SK-N-SH (cell line): ENCODE results near the gene INPP5E.

ENCODE experiments used
- ELF1 ChIP-seq: IDR thresholded peaks from 2 replicates; pipeline ENCODE4 v1.4.0; 2012
- EP300 ChIP-seq, 2 experiments: IDR thresholded peaks; 2 replicates each; pipeline versions ENCODE4 v1.4.0 to v1.6.1; 2012; ENCODE audit warnings: borderline replicate concordance in 1 of 2, low read depth in 1 of 2, low read length in 1 of 2
- TF ChIP-seq, protein P1 (sequence below): fragments of 200-600 bp; sonication (generic); IDR thresholded peaks from 2 replicates; pipeline ENCODE4 v1.6.1; 2017; ENCODE audit warnings: antibody characterized with exemption, mild to moderate bottlenecking, moderate library complexity

DNA sequence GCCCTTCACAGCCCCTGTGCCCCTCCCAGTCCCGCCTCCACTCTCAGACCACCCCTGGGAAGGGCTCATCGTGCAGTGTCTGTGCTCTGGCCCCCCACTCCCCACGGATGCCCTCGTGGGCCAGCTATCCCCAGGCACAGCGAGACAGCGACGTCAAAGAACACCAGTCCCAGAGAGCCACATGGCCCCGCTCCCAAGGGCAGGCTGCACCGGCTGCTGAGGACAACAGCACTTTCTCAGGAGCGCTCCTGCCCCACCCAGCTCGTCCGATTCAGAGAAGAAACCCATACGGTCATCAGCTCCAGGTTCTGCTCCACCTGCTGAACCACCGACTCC is 34.9 kb downstream of the INPP5E start:
- TF ChIP-seq ELF1: no peak
- no peak for TF ChIP-seq EP300 (IDR thresholded peaks at IDR 0.05; ENCODE audit: borderline replicate concordance in 1 of 2, low read depth in 1 of 2, low read length in 1 of 2)
- TF ChIP-seq, protein P1, sequence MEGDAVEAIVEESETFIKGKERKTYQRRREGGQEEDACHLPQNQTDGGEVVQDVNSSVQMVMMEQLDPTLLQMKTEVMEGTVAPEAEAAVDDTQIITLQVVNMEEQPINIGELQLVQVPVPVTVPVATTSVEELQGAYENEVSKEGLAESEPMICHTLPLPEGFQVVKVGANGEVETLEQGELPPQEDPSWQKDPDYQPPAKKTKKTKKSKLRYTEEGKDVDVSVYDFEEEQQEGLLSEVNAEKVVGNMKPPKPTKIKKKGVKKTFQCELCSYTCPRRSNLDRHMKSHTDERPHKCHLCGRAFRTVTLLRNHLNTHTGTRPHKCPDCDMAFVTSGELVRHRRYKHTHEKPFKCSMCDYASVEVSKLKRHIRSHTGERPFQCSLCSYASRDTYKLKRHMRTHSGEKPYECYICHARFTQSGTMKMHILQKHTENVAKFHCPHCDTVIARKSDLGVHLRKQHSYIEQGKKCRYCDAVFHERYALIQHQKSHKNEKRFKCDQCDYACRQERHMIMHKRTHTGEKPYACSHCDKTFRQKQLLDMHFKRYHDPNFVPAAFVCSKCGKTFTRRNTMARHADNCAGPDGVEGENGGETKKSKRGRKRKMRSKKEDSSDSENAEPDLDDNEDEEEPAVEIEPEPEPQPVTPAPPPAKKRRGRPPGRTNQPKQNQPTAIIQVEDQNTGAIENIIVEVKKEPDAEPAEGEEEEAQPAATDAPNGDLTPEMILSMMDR: no peak
